Measurements from ENCODE around the gene MID1. TPM values are rescaled to one million over a fixed set of nuclear protein-coding genes. Genes with fewer than 3 reads are reported as not detected.
"Not testable (repeated sequence)": the region's sequence is repeated elsewhere in the genome, so short reads cannot be mapped to it uniquely, and the experiment has no call there.

MID1 gene
- total RNA-seq, 1 experiment from 2014 or later, result 12.5 TPM

DNA sequence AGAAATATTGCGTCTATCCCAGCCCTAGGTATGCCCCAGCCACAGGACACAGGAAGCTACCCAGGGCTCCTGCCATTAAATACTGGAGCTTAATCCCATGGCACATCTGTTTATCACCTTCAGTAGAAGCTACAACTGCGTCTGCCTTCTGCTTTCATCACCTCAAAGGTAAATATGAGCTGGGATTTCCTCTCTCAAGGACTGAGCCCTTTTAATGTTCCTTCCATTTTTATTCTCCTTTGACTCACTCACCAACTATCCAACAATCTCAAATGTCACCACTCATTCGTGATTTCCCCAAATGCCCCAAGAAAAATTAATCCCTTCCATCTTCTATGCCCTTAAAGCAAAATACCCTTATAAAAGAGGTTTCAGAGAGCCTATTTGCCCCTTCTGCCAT lies 1.8 kb upstream of the MID1 start:
- no peak for DNase-seq (ENCODE audit: low read depth)
- in situ Hi-C loops (cut with HindIII; ENCODE audit: low pct_unique_long_range_greater_than_20kb, low sequenced_read_pairs), result no loop called here

DNA sequence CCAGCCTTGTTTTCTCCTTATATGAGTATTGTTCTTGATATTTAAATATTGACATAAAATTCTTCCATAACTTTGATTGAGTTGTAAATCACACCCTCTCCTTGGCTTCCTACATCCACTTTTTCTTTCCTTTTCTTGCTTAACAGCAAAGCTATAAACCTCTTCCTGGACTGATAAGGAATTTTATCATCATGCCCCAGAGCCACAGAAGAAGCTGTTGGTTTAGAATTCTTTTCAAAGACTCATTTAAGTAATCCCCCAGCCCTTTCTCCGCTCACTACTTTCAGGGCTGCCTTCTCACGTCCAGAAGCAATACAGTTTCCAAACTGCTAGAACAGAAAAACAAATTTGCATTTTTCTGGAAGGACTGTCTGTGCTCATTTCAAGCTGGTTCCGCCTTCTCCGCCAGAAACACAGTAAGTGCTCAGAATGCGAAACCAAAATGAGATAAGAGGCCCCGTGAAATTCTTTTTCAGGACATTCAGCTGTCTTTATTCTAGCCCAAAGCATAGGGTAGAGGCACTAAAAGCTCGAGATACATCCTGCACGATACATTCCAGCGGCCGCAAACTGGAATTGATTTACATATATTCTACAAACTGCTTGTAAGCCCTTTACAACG lies 849 bp downstream of the MID1 start:
- in situ Hi-C loops (cut with HindIII; ENCODE audit: low pct_unique_long_range_greater_than_20kb, low sequenced_read_pairs), result no loop called here
- no peak for DNase-seq (ENCODE audit: low read depth)

DNA sequence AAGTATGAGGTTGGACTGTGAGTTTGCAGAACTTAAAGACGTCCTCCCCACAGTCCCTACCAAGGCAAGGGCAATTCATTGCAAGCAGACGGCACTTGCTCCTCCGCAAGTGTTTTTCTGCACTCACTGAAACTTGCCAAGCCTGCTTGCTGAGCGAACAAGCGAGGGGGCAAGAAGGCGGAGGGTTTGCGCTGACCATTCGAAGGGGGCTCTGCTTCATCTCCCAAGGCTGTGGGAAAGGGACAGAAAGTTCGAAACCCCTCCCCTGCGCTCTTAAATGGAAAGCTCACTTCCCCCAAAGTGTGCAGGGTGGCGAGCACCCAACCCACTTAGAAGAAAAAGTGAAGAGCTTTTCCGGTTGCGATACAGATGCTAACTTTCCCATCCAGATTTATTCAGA lies 1.4 kb downstream of the MID1 start:
- no peak for DNase-seq (ENCODE audit: low read depth)
- in situ Hi-C loops (cut with HindIII; ENCODE audit: low pct_unique_long_range_greater_than_20kb, low sequenced_read_pairs), result no loop called here

- in situ Hi-C loops (cut with HindIII; ENCODE audit: low pct_unique_long_range_greater_than_20kb, low sequenced_read_pairs), result no loop called here
Observed at GRCh38 chrX:10617999-10618351, 2.4 kb downstream of the MID1 start.

GRCh38 chrX:10617186-10617998 lies 3.0 kb downstream of the MID1 start:
- no peak for DNase-seq (ENCODE audit: low read depth)
- in situ Hi-C loops (cut with HindIII; ENCODE audit: low pct_unique_long_range_greater_than_20kb, low sequenced_read_pairs), result no loop called here

More at GRCh38 chrX:10617999-10618351, 2.4 kb downstream of the MID1 start:
- peak; percentile 61 for DNase-seq (ENCODE audit: low read depth)

DNA sequence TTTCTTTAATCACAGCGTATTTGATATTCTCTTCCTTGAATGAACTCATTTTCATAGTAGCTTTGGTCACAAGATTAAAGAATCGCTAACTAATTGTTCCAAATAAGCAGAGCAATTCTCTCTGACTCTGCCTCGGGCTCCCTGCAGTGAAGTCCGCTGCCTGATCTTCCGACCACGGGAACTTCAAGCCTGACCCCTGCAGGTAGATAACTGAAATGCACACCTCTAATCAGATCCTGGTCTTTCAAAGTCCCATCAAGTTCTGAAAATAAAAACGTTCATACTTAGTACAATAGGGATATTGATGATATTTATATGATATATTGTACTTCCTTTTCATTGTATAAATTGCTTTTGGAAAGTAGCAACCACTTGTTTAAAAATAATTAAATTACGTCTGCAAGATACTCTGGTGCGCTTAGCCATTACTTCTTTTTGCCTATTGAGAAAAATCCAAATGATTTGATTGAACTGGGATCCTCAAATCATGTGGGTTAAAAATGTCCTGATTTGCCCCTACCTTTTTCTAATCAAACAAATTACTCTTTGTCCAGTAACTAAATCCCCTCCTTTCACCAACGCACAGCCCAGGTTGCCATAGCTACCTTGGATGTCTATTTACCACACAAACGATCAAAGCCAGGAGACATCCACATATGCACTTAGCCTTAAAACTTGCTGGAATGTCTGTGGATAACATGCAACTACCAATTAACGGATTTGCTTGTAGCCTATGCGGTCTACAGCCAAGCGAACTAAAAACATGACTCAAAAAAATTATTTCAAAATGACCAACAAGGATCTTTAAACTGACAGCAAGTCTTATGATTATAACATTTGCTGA lies 4.2 kb downstream of the MID1 start:
- in situ Hi-C loops (cut with HindIII; ENCODE audit: low pct_unique_long_range_greater_than_20kb, low sequenced_read_pairs), result no loop called here
- DNase-seq (ENCODE audit: low read depth), result no peak

GRCh38 chrX:10612215-10612614 lies 8.2 kb downstream of the MID1 start:
- DNase-seq (ENCODE audit: low read depth), result peak; percentile 61
- in situ Hi-C loops (cut with HindIII; ENCODE audit: low pct_unique_long_range_greater_than_20kb, low sequenced_read_pairs), result no loop called here

DNA sequence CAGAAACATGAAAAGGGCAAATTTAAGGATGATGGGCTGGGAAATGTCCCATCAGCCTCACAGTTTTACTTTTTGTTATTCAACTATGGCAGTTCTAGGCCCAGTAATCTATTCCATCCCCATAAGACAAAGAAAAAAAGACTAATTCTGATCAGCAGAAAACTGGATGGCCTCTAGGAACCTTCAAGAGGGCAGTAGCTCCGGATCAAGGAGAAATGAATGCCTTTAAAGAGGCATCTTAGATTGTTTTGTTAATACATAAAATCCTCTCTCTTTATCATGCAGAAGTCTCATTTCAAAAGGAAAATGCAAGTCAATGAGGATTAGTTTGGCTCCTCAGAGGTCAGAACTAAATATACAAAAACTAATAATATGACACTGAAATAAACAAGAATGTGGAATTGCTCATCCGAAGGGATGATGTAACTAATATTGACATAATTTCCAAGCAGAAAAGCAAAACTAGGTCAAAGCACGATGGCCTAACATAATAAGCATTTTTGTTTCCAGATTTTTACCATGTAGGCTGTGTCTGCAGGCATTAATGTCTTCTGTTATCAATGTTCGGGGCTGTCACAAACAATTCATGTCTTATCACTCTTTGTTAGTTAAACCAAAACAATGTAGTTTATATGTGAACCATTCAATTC lies 8.8 kb downstream of the MID1 start:
- no peak for DNase-seq (ENCODE audit: low read depth)
- in situ Hi-C loops (cut with HindIII; ENCODE audit: low pct_unique_long_range_greater_than_20kb, low sequenced_read_pairs), result no loop called here

- no peak for DNase-seq (ENCODE audit: low read depth)
- in situ Hi-C loops (cut with HindIII; ENCODE audit: low pct_unique_long_range_greater_than_20kb, low sequenced_read_pairs), result no loop called here
Observed at GRCh38 chrX:10608099-10608498, 12.3 kb downstream of the MID1 start.

DNA sequence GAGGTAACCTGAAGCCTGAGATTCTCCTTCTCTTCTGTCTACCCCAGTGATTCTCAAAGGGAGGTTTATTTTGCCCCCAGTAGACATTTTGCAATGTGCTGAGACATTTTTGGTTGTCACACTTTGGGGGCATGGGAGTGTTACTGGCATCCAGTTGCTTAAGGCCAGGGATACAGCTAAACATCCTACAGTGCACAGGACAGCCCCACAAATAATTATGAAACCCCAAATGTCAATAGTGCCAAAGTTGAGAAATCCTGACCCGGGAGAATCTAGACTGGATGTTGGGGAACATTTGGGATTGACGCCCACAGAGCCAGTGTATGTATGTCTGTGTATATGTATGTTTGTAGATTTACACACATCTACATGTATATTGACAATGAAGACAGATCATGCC lies 13.2 kb downstream of the MID1 start:
- in situ Hi-C loops (cut with HindIII; ENCODE audit: low pct_unique_long_range_greater_than_20kb, low sequenced_read_pairs), result no loop called here
- DNase-seq (ENCODE audit: low read depth), result no peak

DNA sequence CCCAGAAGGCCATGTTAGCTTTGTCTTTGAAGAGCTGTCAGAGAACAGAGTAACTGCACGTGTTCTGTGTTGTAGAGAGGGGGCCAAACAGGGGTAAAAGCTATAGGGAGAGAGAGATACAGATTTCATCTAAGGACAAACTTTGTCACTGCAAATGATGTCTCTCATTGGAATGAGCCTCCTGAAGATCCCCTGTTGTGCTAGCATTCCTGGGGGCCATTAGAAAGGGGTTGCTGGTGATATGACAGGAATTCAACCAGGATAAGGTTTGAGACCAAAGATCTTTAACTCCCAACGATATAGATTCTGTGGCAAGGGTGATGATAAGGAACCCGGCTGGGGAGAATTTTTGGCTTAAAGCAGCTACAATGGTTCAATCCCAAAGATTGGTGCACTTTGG lies 16.8 kb downstream of the MID1 start:
- no peak for DNase-seq (ENCODE audit: low read depth)
- in situ Hi-C loops (cut with HindIII; ENCODE audit: low pct_unique_long_range_greater_than_20kb, low sequenced_read_pairs), result no loop called here

GRCh38 chrX:10602646-10603045 lies 17.7 kb downstream of the MID1 start:
- in situ Hi-C loops (cut with HindIII; ENCODE audit: low pct_unique_long_range_greater_than_20kb, low sequenced_read_pairs), result no loop called here
- no peak for DNase-seq (ENCODE audit: low read depth)

DNA sequence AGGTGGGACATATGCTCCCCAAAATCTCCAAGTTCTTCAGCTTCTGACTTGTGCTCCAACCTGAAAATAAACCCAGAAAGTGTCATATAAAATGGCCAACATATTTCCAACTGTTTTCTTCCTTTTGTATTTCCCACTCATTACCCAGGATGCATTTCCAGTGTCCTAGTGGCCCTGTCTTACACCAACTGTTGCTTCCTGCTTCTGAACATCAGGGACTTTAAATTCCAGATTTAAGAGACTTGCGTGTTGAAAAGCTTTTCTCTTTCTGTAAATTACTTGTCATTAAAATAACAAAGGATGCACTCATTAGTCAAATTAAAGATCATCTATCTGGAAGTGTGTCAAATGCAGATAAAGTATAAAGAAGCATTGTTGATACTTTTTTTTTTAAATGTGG lies 19.9 kb downstream of the MID1 start:
- no peak for DNase-seq (ENCODE audit: low read depth)
- in situ Hi-C loops (cut with HindIII; ENCODE audit: low pct_unique_long_range_greater_than_20kb, low sequenced_read_pairs), result no loop called here

DNA sequence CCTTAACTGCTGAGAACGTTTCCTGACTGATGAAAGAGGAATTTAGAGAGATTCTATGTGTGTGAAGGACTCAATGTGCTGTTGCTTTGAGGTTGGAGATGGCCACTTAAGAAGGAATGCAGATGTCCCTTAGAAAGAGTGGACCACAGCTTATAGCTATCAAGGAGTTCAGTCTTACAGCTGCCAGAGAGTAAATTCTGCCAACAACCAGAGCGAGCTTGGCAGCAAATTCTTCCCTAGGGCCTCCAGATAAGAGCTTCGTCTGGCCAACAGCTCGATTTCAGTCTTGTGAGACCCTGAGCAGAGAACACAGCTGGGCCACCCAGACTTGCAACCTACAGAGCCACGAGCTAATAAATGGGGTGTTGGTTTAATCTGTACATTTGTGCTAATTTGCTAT lies 21.8 kb downstream of the MID1 start:
- DNase-seq (ENCODE audit: low read depth), result no peak
- in situ Hi-C loops (cut with HindIII; ENCODE audit: low pct_unique_long_range_greater_than_20kb, low sequenced_read_pairs), result no loop called here

GRCh38 chrX:10597871-10598270 lies 22.5 kb downstream of the MID1 start:
- in situ Hi-C loops (cut with HindIII; ENCODE audit: low pct_unique_long_range_greater_than_20kb, low sequenced_read_pairs), result no loop called here
- no peak for DNase-seq (ENCODE audit: low read depth)

DNA sequence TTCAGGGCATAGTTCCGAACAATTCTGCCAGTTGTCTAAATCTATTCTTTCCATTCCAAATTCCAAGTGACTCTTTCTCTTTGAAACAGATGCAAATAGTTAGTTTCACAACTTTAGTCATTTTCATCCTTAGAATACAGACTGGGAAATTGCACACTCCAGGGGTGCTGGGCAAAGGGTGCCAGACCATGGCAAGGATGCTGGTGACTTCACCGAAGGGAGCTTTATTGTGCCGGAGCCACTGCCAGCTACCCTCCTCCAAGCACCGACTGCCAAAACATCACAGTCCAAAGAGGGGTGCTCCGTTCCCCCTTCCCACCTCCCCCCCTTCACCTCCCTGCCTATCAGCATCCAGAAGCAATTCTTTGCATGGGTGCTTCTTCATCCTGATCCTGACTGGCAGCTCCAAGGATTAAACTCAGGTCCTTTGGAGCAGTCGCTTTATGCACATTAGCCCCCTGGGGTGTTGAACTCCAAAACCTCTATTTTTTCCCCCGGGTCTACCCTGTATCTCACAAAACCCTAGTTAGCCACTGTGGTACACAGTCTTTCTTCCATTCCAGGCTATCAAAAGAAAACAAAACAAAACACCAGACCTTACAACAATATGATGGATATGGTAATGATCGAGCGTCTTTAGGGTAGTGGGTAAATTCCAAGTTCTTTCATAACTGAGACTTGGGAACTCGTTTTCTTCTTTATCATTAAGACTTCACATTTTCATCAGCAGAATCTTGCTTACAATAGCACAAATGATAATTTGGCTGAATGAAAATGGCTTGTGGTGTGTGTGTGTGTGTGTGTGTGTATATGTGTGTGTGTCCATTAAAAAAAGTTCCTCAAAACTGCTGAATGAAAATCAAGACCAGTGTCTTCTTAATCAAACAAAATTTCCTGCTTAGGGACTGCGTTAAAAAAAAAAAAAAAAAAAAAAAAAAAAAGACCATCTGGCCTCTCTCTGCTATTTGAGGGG lies 28.7 kb downstream of the MID1 start:
- in situ Hi-C loops (cut with HindIII; ENCODE audit: low pct_unique_long_range_greater_than_20kb, low sequenced_read_pairs), result no loop called here
- DNase-seq (ENCODE audit: low read depth), result no peak

GRCh38 chrX:10589787-10590186 lies 30.6 kb downstream of the MID1 start:
- DNase-seq (ENCODE audit: low read depth); in situ Hi-C loops (cut with HindIII; ENCODE audit: low pct_unique_long_range_greater_than_20kb, low sequenced_read_pairs): not testable (repeated sequence)

GRCh38 chrX:10589098-10589497 lies 31.3 kb downstream of the MID1 start:
- in situ Hi-C loops (cut with HindIII; ENCODE audit: low pct_unique_long_range_greater_than_20kb, low sequenced_read_pairs), result no loop called here
- DNase-seq (ENCODE audit: low read depth), result no peak

All from Caki2 (cell line).